ENCODE measurements around the gene SCML2.

GRCh38 chrX:18377796-18378195 is 23.3 kb upstream of the SCML2 start:
- TF ChIP-seq CTCF (IDR thresholded peaks at IDR 0.05) (peak; percentile 68), ZFX (IDR thresholded peaks at IDR 0.05; ENCODE audit: borderline replicate concordance) (no peak)
